CD14-positive monocyte (primary cell): ENCODE measurements around the gene PTPRU. TPM values are rescaled to one million over a fixed set of nuclear protein-coding genes. Genes with fewer than 3 reads are reported as not detected.

Experiments used
- DNase-seq, 3 donors: peaks; one replicate each; pipeline ENCODE4 v3.0.0-alpha.2; 2011 to 2022
- H2AFZ ChIP-seq: 2 replicates; pipeline ENCODE4 v1.6.0; 2012; ENCODE audit warnings: mild to moderate bottlenecking, low read depth, low read length, inconsistent platforms; ENCODE audit not compliant: insufficient read depth, poor library complexity, severe bottlenecking
- H3K27ac ChIP-seq, 2 donors: 1 replicate in 1 of 2; 2 replicates in 1 of 2; pipeline ENCODE4 v1.5.1; 2012 to 2013; ENCODE audit warnings: low read length in 2 of 2, control low read depth in 1 of 2, inconsistent platforms in 1 of 2, low read depth in 1 of 2, mild to moderate bottlenecking in 1 of 2
- H3K27me3 ChIP-seq, 2 donors: one replicate each; pipeline versions ENCODE4 v1.6.0 to v1.6.1; 2011 to 2013; ENCODE audit warnings: low read length in 2 of 2; ENCODE audit not compliant: control insufficient read depth in 2 of 2, insufficient read depth in 2 of 2
- H3K36me3 ChIP-seq, 2 donors: replicated peaks in 1 of 2; 1 replicate in 1 of 2; 2 replicates in 1 of 2; pipeline versions ENCODE4 v1.5.1 to v1.6.1; 2012 to 2013; ENCODE audit warnings: low read length in 2 of 2, control low read depth in 1 of 2, inconsistent platforms in 1 of 2, mild to moderate bottlenecking in 1 of 2; ENCODE audit not compliant: insufficient read depth in 2 of 2, control insufficient read depth in 1 of 2
- H3K4me1 ChIP-seq, 2 donors: 1 replicate in 1 of 2; 2 replicates in 1 of 2; pipeline versions ENCODE4 v1.5.1 to v1.6.1; 2012 to 2013; ENCODE audit warnings: low read length in 2 of 2, control low read depth in 1 of 2, inconsistent platforms in 1 of 2, mild to moderate bottlenecking in 1 of 2, moderate library complexity in 1 of 2; ENCODE audit not compliant: insufficient read depth in 2 of 2, control insufficient read depth in 1 of 2
- H3K4me2 ChIP-seq: replicated peaks from 2 replicates; pipeline ENCODE3; 2012; ENCODE audit warnings: low read length, moderate library complexity, mild to moderate bottlenecking; ENCODE audit not compliant: poor library complexity, severe bottlenecking; ENCODE audit errors: extremely low read depth
- H3K4me3 ChIP-seq, 3 experiments: fragments of 200-600 bp in 1 of 3; sonication (generic) in 1 of 3; replicated peaks in 1 of 3; 1 replicate in 2 of 3; 2 replicates in 1 of 3; pipeline ENCODE4 v1.5.1; 2011 to 2013; ENCODE audit warnings: low read length in 3 of 3, mild to moderate bottlenecking in 3 of 3, control low read depth in 2 of 3, low read depth in 2 of 3, inconsistent platforms in 1 of 3, moderate library complexity in 1 of 3
- H3K79me2 ChIP-seq: 2 replicates; pipeline ENCODE4 v1.6.0; 2012; ENCODE audit warnings: mild to moderate bottlenecking, control low read depth, inconsistent platforms, low read length, moderate library complexity; ENCODE audit not compliant: insufficient read depth
- H3K9ac ChIP-seq: 2 replicates; pipeline ENCODE4 v1.6.0; 2017; ENCODE audit warnings: low read length, mild to moderate bottlenecking; ENCODE audit not compliant: insufficient read depth, poor library complexity, severe bottlenecking
- H3K9me3 ChIP-seq, 2 donors: replicated peaks in 1 of 2; 1 replicate in 1 of 2; 2 replicates in 1 of 2; pipeline versions ENCODE4 v1.5.1 to v1.6.1; 2012 to 2013; ENCODE audit warnings: low read length in 2 of 2, control low read depth in 1 of 2; ENCODE audit not compliant: control insufficient read depth in 1 of 2, insufficient read depth in 1 of 2
- H4K20me1 ChIP-seq: 2 replicates; pipeline ENCODE4 v1.6.0; 2012; ENCODE audit warnings: mild to moderate bottlenecking, low read length, control low read depth, moderate library complexity; ENCODE audit not compliant: insufficient read depth
- H3K27ac Mint-ChIP-seq, 7 donors: one replicate each; pipeline ENCODE4 v1.8.0; 2020; ENCODE audit warnings: mild to moderate bottlenecking in 7 of 7, mixed read lengths in 7 of 7, moderate library complexity in 6 of 7, inconsistent platforms in 2 of 7
- H3K27me3 Mint-ChIP-seq, 3 donors: one replicate each; pipeline ENCODE4 v1.8.0; 2021 to 2022; ENCODE audit warnings: low read depth in 3 of 3, mild to moderate bottlenecking in 3 of 3, mixed read lengths in 3 of 3, moderate library complexity in 3 of 3, inconsistent platforms in 1 of 3
- H3K36me3 Mint-ChIP-seq, 2 donors: one replicate each; pipeline ENCODE4 v1.8.0; 2020; ENCODE audit warnings: mixed read lengths in 2 of 2, inconsistent platforms in 1 of 2, mild to moderate bottlenecking in 1 of 2
- H3K4me1 Mint-ChIP-seq: one replicate; pipeline ENCODE4 v1.8.0; 2020; ENCODE audit warnings: mild to moderate bottlenecking, mixed read lengths
- H3K4me3 Mint-ChIP-seq, 2 donors: one replicate each; pipeline ENCODE4 v1.8.0; 2020; ENCODE audit warnings: mild to moderate bottlenecking in 2 of 2, mixed read lengths in 2 of 2, moderate library complexity in 1 of 2
- H3K9me3 Mint-ChIP-seq, 7 donors: one replicate each; pipeline ENCODE4 v1.8.0; 2020 to 2022; ENCODE audit warnings: mixed read lengths in 7 of 7, mild to moderate bottlenecking in 6 of 7, moderate library complexity in 6 of 7, inconsistent platforms in 2 of 7
- WGBS: methylation state at CpG from one replicate; pipeline ENCODE4 v1.1.5; 2013; ENCODE audit warnings: missing lambda C conversion rate; ENCODE audit not compliant: insufficient coverage; 5-methylcytosine and 5-hydroxymethylcytosine counted together
- intact Hi-C, 2 donors: fragments of 100-400 bp; cut with micrococcal nuclease; formaldehyde crosslinking; loops; one replicate each; pipeline versions ENCODE4 v1.15.0 to v1.15.1; 2023
- polyA plus RNA-seq, 3 donors: library from polyadenylated mRNA; depleted of rRNA in 1 of 3; unstranded in 2 of 3; stranded (reverse) in 1 of 3; fragments of 300-500 nt in 2 of 3; fragments of >200 nt in 1 of 3; fragmentation: Illumina TruSeq in 2 of 3; gene quantifications; 1 replicate in 2 of 3; 2 replicates in 1 of 3; pipeline ENCODE4 v1.2.3, GENCODE V29; 2012 to 2021
- TF ChIP-seq, protein P1 (sequence below): fragments of 200-600 bp; IDR thresholded peaks from one replicate; pipeline ENCODE4 v1.8.0; 2022; ENCODE audit warnings: antibody characterized with exemption, mild to moderate bottlenecking

PTPRU gene
- polyA plus RNA-seq, 3 donors = 0.42 to 1.4 TPM; not detected in 1

DNA sequence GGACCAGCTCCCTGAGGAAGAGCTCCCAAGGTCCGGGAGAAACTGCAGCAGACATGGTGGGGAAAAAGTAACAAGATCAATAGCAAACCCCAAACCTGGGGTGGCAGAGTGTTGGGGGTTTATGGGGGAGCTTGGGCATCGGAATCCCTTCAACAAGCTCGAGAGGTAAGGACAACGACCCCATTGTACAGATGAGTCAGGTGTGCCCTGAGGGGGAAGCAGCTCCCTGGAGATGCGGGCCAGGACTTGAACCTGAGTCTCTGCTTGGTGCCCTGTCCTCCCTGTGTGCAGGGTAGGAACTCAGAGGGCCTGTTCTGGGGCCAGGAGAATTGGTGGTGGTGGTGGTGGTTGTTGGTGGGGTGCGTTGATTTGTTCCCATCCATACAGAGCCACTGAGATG, 125.4 kb downstream of the PTPRU start:
- Histone ChIP-seq H2AFZ (no peak overlapping the region), H3K4me3 (no peak overlapping the region), H3K27me3 (peaks cover 0 to 2% of the 10 kb centered on the region in 2 donors), H3K9ac (no peak overlapping the region), H3K9me3 (no peaks in the 10 kb centered on the region), H3K4me2 (no peak overlapping the region), H3K4me1 (no peaks in the 10 kb centered on the region), H4K20me1 (no peaks in the 10 kb centered on the region), H3K36me3 (no peaks in the 10 kb centered on the region), H3K79me2 (no peaks in the 10 kb centered on the region), H3K27ac (no peak overlapping the region)
- no peak overlapping the region for H3K27ac Mint-ChIP-seq
- H3K9me3 Mint-ChIP-seq = peaks cover 0 to 2% (median 0%) of the 10 kb centered on the region in 7 donors
- DNase-seq = no peak
- TF ChIP-seq, protein P1, sequence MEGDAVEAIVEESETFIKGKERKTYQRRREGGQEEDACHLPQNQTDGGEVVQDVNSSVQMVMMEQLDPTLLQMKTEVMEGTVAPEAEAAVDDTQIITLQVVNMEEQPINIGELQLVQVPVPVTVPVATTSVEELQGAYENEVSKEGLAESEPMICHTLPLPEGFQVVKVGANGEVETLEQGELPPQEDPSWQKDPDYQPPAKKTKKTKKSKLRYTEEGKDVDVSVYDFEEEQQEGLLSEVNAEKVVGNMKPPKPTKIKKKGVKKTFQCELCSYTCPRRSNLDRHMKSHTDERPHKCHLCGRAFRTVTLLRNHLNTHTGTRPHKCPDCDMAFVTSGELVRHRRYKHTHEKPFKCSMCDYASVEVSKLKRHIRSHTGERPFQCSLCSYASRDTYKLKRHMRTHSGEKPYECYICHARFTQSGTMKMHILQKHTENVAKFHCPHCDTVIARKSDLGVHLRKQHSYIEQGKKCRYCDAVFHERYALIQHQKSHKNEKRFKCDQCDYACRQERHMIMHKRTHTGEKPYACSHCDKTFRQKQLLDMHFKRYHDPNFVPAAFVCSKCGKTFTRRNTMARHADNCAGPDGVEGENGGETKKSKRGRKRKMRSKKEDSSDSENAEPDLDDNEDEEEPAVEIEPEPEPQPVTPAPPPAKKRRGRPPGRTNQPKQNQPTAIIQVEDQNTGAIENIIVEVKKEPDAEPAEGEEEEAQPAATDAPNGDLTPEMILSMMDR = no peak
- intact Hi-C loops = no loop called here
- H3K4me3 Mint-ChIP-seq = no peak overlapping the region
- H3K4me1 Mint-ChIP-seq = no peaks in the 10 kb centered on the region
- H3K27me3 Mint-ChIP-seq = peaks cover 7 to 15% (median 9%) of the 10 kb centered on the region in 3 donors
- 85% methylated on average over 4 of the region's 6 CpGs for WGBS
- no peaks in the 10 kb centered on the region for H3K36me3 Mint-ChIP-seq

DNA sequence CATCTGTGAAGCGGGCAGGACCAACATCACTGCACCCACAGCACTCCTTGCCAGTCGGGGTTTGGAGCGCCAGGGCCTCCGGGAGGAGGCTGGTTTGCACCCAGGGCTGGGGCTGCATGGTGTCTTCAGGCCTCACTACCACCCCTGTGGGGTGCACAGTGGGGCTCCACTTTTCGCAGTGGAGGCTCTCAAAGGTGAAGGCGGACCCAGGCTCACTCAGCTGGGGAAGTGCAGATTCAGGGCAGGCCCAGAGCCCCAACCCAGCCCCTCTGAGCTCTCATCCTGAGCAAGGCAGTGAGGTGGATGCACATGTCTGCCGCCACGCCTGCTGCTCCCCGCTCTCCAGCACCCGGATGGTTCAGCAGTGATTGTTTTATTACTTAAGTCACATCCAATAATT, 125.8 kb downstream of the PTPRU start:
- Histone ChIP-seq H3K9me3 (no peaks in the 10 kb centered on the region), H3K36me3 (no peaks in the 10 kb centered on the region), H3K79me2 (no peaks in the 10 kb centered on the region), H2AFZ (no peak overlapping the region), H3K9ac (no peak overlapping the region), H4K20me1 (no peaks in the 10 kb centered on the region), H3K27ac (no peak overlapping the region), H3K4me2 (no peak overlapping the region), H3K4me3 (no peak overlapping the region), H3K27me3 (peaks cover 0 to 2% of the 10 kb centered on the region in 2 donors), H3K4me1 (no peaks in the 10 kb centered on the region)
- Mint-ChIP-seq H3K36me3 (no peaks in the 10 kb centered on the region), H3K4me1 (no peaks in the 10 kb centered on the region), H3K27ac (no peak overlapping the region), H3K27me3 (peaks cover 7 to 15% (median 7%) of the 10 kb centered on the region in 3 donors), H3K4me3 (no peak overlapping the region), H3K9me3 (peaks cover 0 to 2% (median 0%) of the 10 kb centered on the region in 7 donors)
- 92% methylated on average over 5 of the region's 10 CpGs for whole genome bisulfite sequencing
- DNase-seq = no peak
- intact Hi-C loops = no loop called here
- TF ChIP-seq, protein P1 = no peak
